Anterior cingulate cortex (tissue), 58 donors: ENCODE results near the gene EHMT1.
A peak's percentile ranks its signal among the peaks of the same experiment; 100 is the strongest.
"Not testable (repeated sequence)": the region's sequence is repeated elsewhere in the genome, so short reads cannot be mapped to it uniquely, and the experiment has no call there.

Experiments used
- DNase-seq, 58 donors: peaks; one replicate each; lab custom pipeline; 2025; lab: John Stamatoyannopoulos, UW

Gene EHMT1

GRCh38 chr9:137590123-137590468 lies 28.7 kb upstream of the EHMT1 start:
- no peak for DNase-seq

GRCh38 chr9:137590469-137591383 lies 28.1 kb upstream of the EHMT1 start, which contains the start of gene ZMYND19:
Gene ZMYND19 (minus strand): TSS chr9:137590512. CDS start chr9:137590263, 249 bp downstream.
- DNase-seq: peak in 55 of 58 donors; percentile 20 to 88 (median 74)

GRCh38 chr9:137592767-137593166 lies 26.0 kb upstream of the EHMT1 start:
- peak in 1 of 58 donors; percentile 26 for DNase-seq

- DNase-seq: no peak
Measured at GRCh38 chr9:137593176-137593575, 25.6 kb upstream of the EHMT1 start.

- DNase-seq: not testable (repeated sequence)
Measured at GRCh38 chr9:137596577-137596976, 22.2 kb upstream of the EHMT1 start.

GRCh38 chr9:137598943-137599342 lies 19.9 kb upstream of the EHMT1 start:
- no peak for DNase-seq

- no peak for DNase-seq
Measured at GRCh38 chr9:137602661-137603060, 16.1 kb upstream of the EHMT1 start.

GRCh38 chr9:137603879-137604278 lies 14.9 kb upstream of the EHMT1 start:
- DNase-seq: no peak

GRCh38 chr9:137604345-137605086 lies 14.3 kb upstream of the EHMT1 start:
- DNase-seq: no peak

- peak in 57 of 58 donors; percentile 27 to 99 (median 90) for DNase-seq
Measured at GRCh38 chr9:137605121-137606004, 13.4 kb upstream of the EHMT1 start, which contains the start of gene ARRDC1. Gene ARRDC1 (plus strand): TSS chr9:137605686. CDS start chr9:137605718, 32 bp downstream.

GRCh38 chr9:137606005-137606621 lies 12.7 kb upstream of the EHMT1 start:
- peak in 2 of 58 donors; percentile 24 to 34 for DNase-seq

- no peak for DNase-seq
Measured at GRCh38 chr9:137606734-137607138, 12.1 kb upstream of the EHMT1 start.

- peak in 1 of 58 donors; percentile 41 for DNase-seq
Measured at GRCh38 chr9:137607141-137607857, 11.5 kb upstream of the EHMT1 start.

GRCh38 chr9:137610944-137611343 lies 7.9 kb upstream of the EHMT1 start:
- no peak for DNase-seq

- no peak for DNase-seq
Measured at GRCh38 chr9:137611623-137612609, 6.9 kb upstream of the EHMT1 start.

- DNase-seq: no peak
Measured at GRCh38 chr9:137612741-137613142, 6.1 kb upstream of the EHMT1 start.

GRCh38 chr9:137613259-137613658 lies 5.5 kb upstream of the EHMT1 start:
- DNase-seq: no peak
